Measurements from ENCODE around the gene ZIC1.

GRCh38 chr3:147393261-147393942 lies 15.8 kb upstream of the ZIC1 start:
- TF ChIP-seq CTCF (tag by site-specific recombination; IDR thresholded peaks at IDR 0.05) (no peak), ZNF19 (tag by site-specific recombination; IDR thresholded peaks at IDR 0.05; ENCODE audit: low read depth) (no peak), ZBTB26 (tag by site-specific recombination; optimal IDR thresholded peaks at IDR 0.05) (no peak), ZNF704 (tag by site-specific recombination; IDR thresholded peaks at IDR 0.05) (no peak)

Measured in HEK293 (cell line).